NOMO-1 treated with dmso at 0.1 percent for 144 hours (cell line): ENCODE measurements around the gene CPSF4.

Experiments
- DNase-seq: peaks from one replicate; lab custom pipeline; 2025; ENCODE audit not compliant: unreplicated experiment; lab: John Stamatoyannopoulos, UW

CPSF4 gene

GRCh38 chr7:99438573-99439480 lies at the start of gene CPSF4, which contains the start of gene PTCD1:
CPSF4 (plus strand) TSS chr7:99438943; CDS start chr7:99439083, 140 bp downstream.
PTCD1 (minus strand) TSS chr7:99438798; CDS start chr7:99435242, 3,556 bp downstream.
- DNase-seq: peak; percentile 98

- no peak for DNase-seq
These were observed 49.0 kb upstream of the CPSF4 start for GRCh38 chr7:99389772-99390171.

GRCh38 chr7:99390941-99391602 lies 47.7 kb upstream of the CPSF4 start:
- no peak for DNase-seq

GRCh38 chr7:99392046-99392445 lies 46.7 kb upstream of the CPSF4 start:
- DNase-seq: no peak

- no peak for DNase-seq
These were observed 45.9 kb upstream of the CPSF4 start for GRCh38 chr7:99392659-99393354.

GRCh38 chr7:99393355-99394187 lies 45.2 kb upstream of the CPSF4 start:
- no peak for DNase-seq

- DNase-seq: no peak
These were observed 44.6 kb upstream of the CPSF4 start for GRCh38 chr7:99394188-99394502.

GRCh38 chr7:99395616-99396327 lies 43.0 kb upstream of the CPSF4 start:
- no peak for DNase-seq

GRCh38 chr7:99396418-99397296 lies 42.1 kb upstream of the CPSF4 start:
- no peak for DNase-seq

- DNase-seq: no peak
These were observed 41.3 kb upstream of the CPSF4 start for GRCh38 chr7:99397297-99397983.

- no peak for DNase-seq
These were observed 39.8 kb upstream of the CPSF4 start for GRCh38 chr7:99398891-99399445.

GRCh38 chr7:99399597-99399996 lies 39.1 kb upstream of the CPSF4 start:
- DNase-seq: no peak

- DNase-seq: no peak
These were observed 35.9 kb upstream of the CPSF4 start for GRCh38 chr7:99402854-99403253.

- DNase-seq: no peak
These were observed 35.0 kb upstream of the CPSF4 start for GRCh38 chr7:99403764-99404163.

GRCh38 chr7:99404235-99404976 lies 34.3 kb upstream of the CPSF4 start:
- no peak for DNase-seq

- no peak for DNase-seq
These were observed 33.8 kb upstream of the CPSF4 start for GRCh38 chr7:99404977-99405320.

- DNase-seq: no peak
These were observed 32.2 kb upstream of the CPSF4 start for GRCh38 chr7:99406557-99406956.

- no peak for DNase-seq
These were observed 30.8 kb upstream of the CPSF4 start for GRCh38 chr7:99407872-99408378.
